GM18907 (cell line): Measurements from ENCODE around the gene LRIF1.
"Not testable (repeated sequence)": the region's sequence is repeated elsewhere in the genome, so short reads cannot be mapped to it uniquely, and the experiment has no call there.

ENCODE experiments used
- ATAC-seq: cut with Tn5 transposase; IDR thresholded peaks from one replicate; pipeline ENCODE4 v1.9.1; 2021; ENCODE audit warnings: mild to moderate bottlenecking, moderate library complexity; ENCODE audit not compliant: unreplicated experiment

The LRIF1 gene

GRCh38 chr1:110963691-110964454, at the start of gene LRIF1:
Gene LRIF1, minus strand, starts transcription at chr1:110963922. Its CDS starts 234 bp downstream, at chr1:110963688.
- peak; percentile 96 for ATAC-seq

- no peak for ATAC-seq
Observed at GRCh38 chr1:111008031-111008430, 44.3 kb upstream of the LRIF1 start.

- ATAC-seq: no peak
Observed at GRCh38 chr1:111006556-111006955, 42.8 kb upstream of the LRIF1 start.

- not testable (repeated sequence) for ATAC-seq
Observed at GRCh38 chr1:110999607-111000006, 35.9 kb upstream of the LRIF1 start.

- ATAC-seq: not testable (repeated sequence)
Observed at GRCh38 chr1:110992329-110992728, 28.6 kb upstream of the LRIF1 start.

GRCh38 chr1:110991295-110991694, 27.6 kb upstream of the LRIF1 start:
- ATAC-seq: not testable (repeated sequence)

- no peak for ATAC-seq
Observed at GRCh38 chr1:110990541-110990940, 26.8 kb upstream of the LRIF1 start.

GRCh38 chr1:110986407-110986891, 22.7 kb upstream of the LRIF1 start:
- ATAC-seq: no peak

GRCh38 chr1:110982320-110982719, 18.6 kb upstream of the LRIF1 start:
- no peak for ATAC-seq

- no peak for ATAC-seq
Observed at GRCh38 chr1:110979154-110979553, 15.4 kb upstream of the LRIF1 start.

GRCh38 chr1:110976089-110976488, 12.4 kb upstream of the LRIF1 start:
- no peak for ATAC-seq

- no peak for ATAC-seq
Observed at GRCh38 chr1:110975265-110975664, 11.5 kb upstream of the LRIF1 start.

- no peak for ATAC-seq
Observed at GRCh38 chr1:110967256-110967655, 3.5 kb upstream of the LRIF1 start.

- ATAC-seq: no peak
Observed at GRCh38 chr1:110964455-110964903, 757 bp upstream of the LRIF1 start.

GRCh38 chr1:110962892-110963690, 631 bp downstream of the LRIF1 start:
- ATAC-seq: peak; percentile 48

- ATAC-seq: no peak
Observed at GRCh38 chr1:110961902-110962301, 1.8 kb downstream of the LRIF1 start.

- no peak for ATAC-seq
Observed at GRCh38 chr1:110960777-110961420, 2.8 kb downstream of the LRIF1 start.

- ATAC-seq: no peak
Observed at GRCh38 chr1:110957798-110958197, 5.9 kb downstream of the LRIF1 start.

GRCh38 chr1:110956586-110956985, 7.1 kb downstream of the LRIF1 start:
- ATAC-seq: no peak

- no peak for ATAC-seq
Observed at GRCh38 chr1:110953031-110953430, 10.7 kb downstream of the LRIF1 start.

- ATAC-seq: no peak
Observed at GRCh38 chr1:110952031-110952430, 11.7 kb downstream of the LRIF1 start.
